ENCODE results near the gene NEMP1. TPM values are rescaled to one million over a fixed set of nuclear protein-coding genes. Genes with fewer than 3 reads are reported as not detected.

Gene NEMP1
- total RNA-seq, 2 experiments from 2014 or later, result 7.2 to 9.9 TPM

DNA sequence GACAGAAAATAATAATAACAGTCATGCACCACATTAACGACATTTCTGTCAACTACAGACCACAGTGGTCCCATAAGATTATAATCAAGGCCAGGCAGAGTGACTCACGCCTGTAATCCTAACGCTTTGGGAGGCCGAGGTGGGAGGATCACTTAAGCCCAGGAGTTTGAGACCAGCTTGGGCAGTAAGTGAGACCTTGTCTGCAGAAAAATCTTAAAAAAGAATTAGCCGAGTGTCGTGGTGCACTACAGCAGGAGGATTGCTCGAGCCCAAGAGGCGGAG lies 18.9 kb upstream of the NEMP1 start:
- peaks cover 79% of the 10 kb centered on the region for H3K36me3 ChIP-seq (ENCODE audit: insufficient read depth, low read length)
- Mint-ChIP-seq H3K4me3 (no peak overlapping the region), H3K9me3 (no peaks in the 10 kb centered on the region), H3K4me1 (ENCODE audit: low read depth) (peaks cover 49% of the 10 kb centered on the region), H3K27ac (no peak overlapping the region), H3K36me3 (ENCODE audit: low read depth) (peaks cover 94% of the 10 kb centered on the region), H3K27me3 (no peaks in the 10 kb centered on the region)
- no peak overlapping the region for H3K27ac ChIP-seq (ENCODE audit: low read depth in 1 of 2, low read length in 2 of 2)
- no peak for DNase-seq
- no peaks in the 10 kb centered on the region for H3K9me3 ChIP-seq (ENCODE audit: control insufficient read depth in 1 of 2, insufficient read depth in 1 of 2, low read length in 2 of 2)
- no peak for ATAC-seq (ENCODE audit: poor library complexity)
- CTCF ChIA-PET, result interaction anchor here (1.1 to 2.0 kb wide), 3 partner anchors 10 to 28 kb away, joined by 3 to 8 read pairs (median 4); no protein-coding TSS in a partner anchor
- H3K4me3 ChIP-seq (ENCODE audit: low read length), result no peak overlapping the region
- intact Hi-C loops (cut with DNase I, micrococcal nuclease), result no loop called here
- POLR2A ChIA-PET, result interaction anchor here (0.6 to 14.4 kb wide), 4 partner anchors 9 to 612 kb away, joined by 3 to 344 read pairs (median 12); partner anchors contain the start of genes NAB2 and STAT6
- H3K27me3 ChIP-seq (ENCODE audit: control insufficient read depth in 1 of 2, insufficient read depth in 2 of 2, low read length in 2 of 2), result no peaks in the 10 kb centered on the region
- peaks cover 33% of the 10 kb centered on the region for H3K4me1 ChIP-seq (ENCODE audit: insufficient read depth, low read length)
- TF ChIP-seq, protein P1, sequence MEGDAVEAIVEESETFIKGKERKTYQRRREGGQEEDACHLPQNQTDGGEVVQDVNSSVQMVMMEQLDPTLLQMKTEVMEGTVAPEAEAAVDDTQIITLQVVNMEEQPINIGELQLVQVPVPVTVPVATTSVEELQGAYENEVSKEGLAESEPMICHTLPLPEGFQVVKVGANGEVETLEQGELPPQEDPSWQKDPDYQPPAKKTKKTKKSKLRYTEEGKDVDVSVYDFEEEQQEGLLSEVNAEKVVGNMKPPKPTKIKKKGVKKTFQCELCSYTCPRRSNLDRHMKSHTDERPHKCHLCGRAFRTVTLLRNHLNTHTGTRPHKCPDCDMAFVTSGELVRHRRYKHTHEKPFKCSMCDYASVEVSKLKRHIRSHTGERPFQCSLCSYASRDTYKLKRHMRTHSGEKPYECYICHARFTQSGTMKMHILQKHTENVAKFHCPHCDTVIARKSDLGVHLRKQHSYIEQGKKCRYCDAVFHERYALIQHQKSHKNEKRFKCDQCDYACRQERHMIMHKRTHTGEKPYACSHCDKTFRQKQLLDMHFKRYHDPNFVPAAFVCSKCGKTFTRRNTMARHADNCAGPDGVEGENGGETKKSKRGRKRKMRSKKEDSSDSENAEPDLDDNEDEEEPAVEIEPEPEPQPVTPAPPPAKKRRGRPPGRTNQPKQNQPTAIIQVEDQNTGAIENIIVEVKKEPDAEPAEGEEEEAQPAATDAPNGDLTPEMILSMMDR (IDR thresholded peaks at IDR 0.05), result no peak

DNA sequence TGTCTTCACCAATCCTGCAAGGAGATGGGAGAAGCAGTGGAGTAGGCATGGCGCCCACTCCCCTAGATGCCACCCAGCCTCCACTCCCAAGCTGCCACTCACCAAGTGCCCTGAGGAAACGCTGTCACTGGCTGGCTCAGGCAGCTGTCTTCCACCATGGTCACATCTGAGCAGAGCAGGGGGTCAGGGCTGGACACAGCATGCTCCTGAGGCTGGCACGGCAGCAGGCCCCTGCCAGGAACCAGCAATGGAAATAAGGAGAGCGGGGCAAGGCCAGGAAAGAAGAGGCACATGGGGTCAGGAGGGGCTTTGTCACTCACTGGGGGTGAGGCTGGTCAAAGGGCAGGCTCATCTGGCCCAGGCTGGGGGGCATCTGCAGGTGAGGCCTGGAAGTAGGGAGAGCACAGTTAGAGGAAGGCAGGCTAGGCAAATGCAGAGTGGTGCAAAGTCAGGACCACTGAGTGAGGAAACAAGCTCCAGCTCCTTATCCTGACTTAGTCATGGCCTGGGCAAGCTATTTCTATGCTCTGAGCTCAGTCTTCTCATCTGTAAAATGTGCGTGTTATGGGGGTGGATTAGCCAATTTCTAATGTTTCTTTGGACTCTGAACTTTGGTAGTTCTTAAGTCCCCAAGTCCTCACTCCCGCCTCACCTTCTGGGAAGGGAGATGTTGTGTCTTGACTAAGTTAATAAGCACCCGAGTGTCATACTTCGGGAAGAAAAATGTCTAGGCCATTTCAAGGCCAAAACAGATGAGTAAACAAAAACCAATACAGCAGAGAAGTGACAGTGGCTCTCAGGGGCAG lies 18.4 kb upstream of the NEMP1 start:
- ChIA-PET CTCF (interaction anchor here (1.0 to 1.7 kb wide), 2 partner anchors 10 to 28 kb away, joined by 3 to 4 read pairs; no protein-coding TSS in a partner anchor), POLR2A (interaction anchor here (3.2 to 14.4 kb wide), 3 partner anchors 8 to 27 kb away, joined by 15 to 344 read pairs (median 20); partner anchors contain the start of genes NAB2 and STAT6)
- peaks cover 33% of the 10 kb centered on the region for H3K4me1 ChIP-seq (ENCODE audit: insufficient read depth, low read length)
- Mint-ChIP-seq H3K27me3 (no peaks in the 10 kb centered on the region), H3K9me3 (no peaks in the 10 kb centered on the region), H3K4me3 (no peak overlapping the region), H3K36me3 (ENCODE audit: low read depth) (peaks cover 93% of the 10 kb centered on the region), H3K27ac (peak overlapping the region; percentile 44), H3K4me1 (ENCODE audit: low read depth) (peaks cover 49% of the 10 kb centered on the region)
- ATAC-seq (ENCODE audit: poor library complexity), result no peak
- H3K9me3 ChIP-seq (ENCODE audit: control insufficient read depth in 1 of 2, insufficient read depth in 1 of 2, low read length in 2 of 2), result no peaks in the 10 kb centered on the region
- no peak overlapping the region for H3K4me3 ChIP-seq (ENCODE audit: low read length)
- intact Hi-C loops (cut with DNase I, micrococcal nuclease), result no loop called here
- no peaks in the 10 kb centered on the region for H3K27me3 ChIP-seq (ENCODE audit: control insufficient read depth in 1 of 2, insufficient read depth in 2 of 2, low read length in 2 of 2)
- TF ChIP-seq, protein P1 (IDR thresholded peaks at IDR 0.05), result no peak
- no peak for DNase-seq
- H3K27ac ChIP-seq (ENCODE audit: low read depth in 1 of 2, low read length in 2 of 2), result no peak overlapping the region
- H3K36me3 ChIP-seq (ENCODE audit: insufficient read depth, low read length), result peaks cover 79% of the 10 kb centered on the region

DNA sequence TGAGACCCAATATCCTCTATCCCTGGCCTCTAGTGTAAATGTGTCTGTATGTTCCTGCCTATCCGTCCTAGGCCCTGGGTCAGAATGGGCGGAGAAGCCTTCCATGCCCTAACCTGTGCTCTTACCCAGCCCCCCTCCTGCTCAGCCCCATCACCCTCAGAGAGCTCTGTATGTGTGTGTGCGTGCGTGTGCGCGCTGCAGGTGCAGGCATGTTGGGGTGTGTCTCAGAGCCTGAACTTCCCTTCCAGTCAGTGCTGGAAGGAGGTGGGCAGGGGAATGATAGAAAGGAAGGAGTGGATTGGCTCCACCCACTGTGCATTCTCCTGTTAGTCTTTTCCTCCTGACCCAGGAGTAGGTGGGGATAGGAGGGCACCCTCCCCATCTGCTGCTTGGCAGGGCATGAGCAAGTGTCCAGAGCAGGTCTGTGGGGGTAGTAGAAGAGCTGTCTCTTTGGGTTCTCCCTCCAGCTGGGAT lies 17.5 kb upstream of the NEMP1 start:
- Mint-ChIP-seq H3K36me3 (ENCODE audit: low read depth) (peaks cover 96% of the 10 kb centered on the region), H3K4me1 (ENCODE audit: low read depth) (peaks cover 50% of the 10 kb centered on the region), H3K27ac (peak overlapping the region; percentile 98), H3K27me3 (no peaks in the 10 kb centered on the region), H3K9me3 (no peaks in the 10 kb centered on the region), H3K4me3 (peak overlapping the region; percentile 7)
- ChIA-PET POLR2A (interaction anchor here (3.2 to 14.4 kb wide), 2 partner anchors 12 to 27 kb away, joined by 15 to 344 read pairs; partner anchors contain the start of gene STAT6), CTCF (interaction anchor here (1.0 to 7.6 kb wide), 4 partner anchors 11 to 28 kb away, joined by 3 to 47 read pairs (median 5); partner anchors contain the start of gene STAT6)
- TF ChIP-seq, protein P1 (IDR thresholded peaks at IDR 0.05), result no peak
- DNase-seq, result no peak
- Histone ChIP-seq H3K36me3 (ENCODE audit: insufficient read depth, low read length) (peaks cover 84% of the 10 kb centered on the region), H3K4me3 (ENCODE audit: low read length) (no peak overlapping the region), H3K4me1 (ENCODE audit: insufficient read depth, low read length) (peaks cover 39% of the 10 kb centered on the region), H3K27ac (ENCODE audit: low read depth in 1 of 2, low read length in 2 of 2) (no peak overlapping the region), H3K27me3 (ENCODE audit: control insufficient read depth in 1 of 2, insufficient read depth in 2 of 2, low read length in 2 of 2) (no peaks in the 10 kb centered on the region), H3K9me3 (ENCODE audit: control insufficient read depth in 1 of 2, insufficient read depth in 1 of 2, low read length in 2 of 2) (no peaks in the 10 kb centered on the region)
- intact Hi-C loops (cut with DNase I, micrococcal nuclease), result no loop called here
- no peak for ATAC-seq (ENCODE audit: poor library complexity)
